GM18858 (cell line): ENCODE data around the gene PQBP1.
A peak's percentile ranks its signal among the peaks of the same experiment; 100 is the strongest.

Experiments
- ATAC-seq: cut with Tn5 transposase; IDR thresholded peaks from one replicate; pipeline ENCODE4 v1.9.1; 2021; ENCODE audit not compliant: unreplicated experiment

The PQBP1 gene

GRCh38 chrX:48901069-48901468 lies 3.3 kb downstream of the PQBP1 start:
- ATAC-seq: no peak

- ATAC-seq: no peak
Measured at GRCh38 chrX:48902135-48902534, 4.4 kb downstream of the PQBP1 start.

GRCh38 chrX:48902776-48903175 lies 5.0 kb downstream of the PQBP1 start:
- ATAC-seq: no peak

GRCh38 chrX:48903290-48903689 lies 5.6 kb downstream of the PQBP1 start:
- ATAC-seq: no peak

- no peak for ATAC-seq
Measured at GRCh38 chrX:48904180-48904579, 6.5 kb downstream of the PQBP1 start.

- no peak for ATAC-seq
Measured at GRCh38 chrX:48904626-48905025, 6.9 kb downstream of the PQBP1 start.

- ATAC-seq: no peak
Measured at GRCh38 chrX:48905090-48905790, 7.5 kb downstream of the PQBP1 start.

- ATAC-seq: no peak
Measured at GRCh38 chrX:48908600-48908999, 10.9 kb downstream of the PQBP1 start.

- ATAC-seq: no peak
Measured at GRCh38 chrX:48909703-48910294, 12.1 kb downstream of the PQBP1 start.

GRCh38 chrX:48910926-48911411 lies 13.2 kb downstream of the PQBP1 start:
- ATAC-seq: no peak

GRCh38 chrX:48911412-48912182 lies 13.9 kb downstream of the PQBP1 start, which contains the start of gene SLC35A2:
Gene SLC35A2, minus strand, starts transcription at chrX:48911646. Its CDS starts 10 bp downstream, at chrX:48911636.
- ATAC-seq: peak; percentile 35

- no peak for ATAC-seq
Measured at GRCh38 chrX:48913605-48914366, 16.1 kb downstream of the PQBP1 start.

- ATAC-seq: no peak
Measured at GRCh38 chrX:48914593-48915493, 17.1 kb downstream of the PQBP1 start.

- ATAC-seq: no peak
Measured at GRCh38 chrX:48917139-48918001, 19.6 kb downstream of the PQBP1 start.

- no peak for ATAC-seq
Measured at GRCh38 chrX:48918301-48918642, 20.5 kb downstream of the PQBP1 start.

- ATAC-seq: peak; percentile 54
Measured at GRCh38 chrX:48918643-48919340, 21.1 kb downstream of the PQBP1 start, which contains the start of gene PIM2. Gene PIM2, minus strand, starts transcription at chrX:48919024. Its CDS starts 190 bp downstream, at chrX:48918834.

GRCh38 chrX:48919360-48919841 lies 21.7 kb downstream of the PQBP1 start:
- no peak for ATAC-seq
